Hematopoietic multipotent progenitor cell treated with erythropoietin and hydrocortisone succinate and interleukin-3 and kit ligand, for 15 days (in vitro differentiated cells): Measurements from ENCODE around the gene WT1.

Experiments
- DNase-seq: peaks from one replicate; pipeline ENCODE4 v3.0.0-alpha.2; 2015; ENCODE audit warnings: low spot score

Gene WT1

GRCh38 chr11:32421992-32422391, 13.3 kb downstream of the WT1 start:
- DNase-seq = no peak

GRCh38 chr11:32420937-32421901, 14.1 kb downstream of the WT1 start:
- peak; percentile 25 for DNase-seq

DNA sequence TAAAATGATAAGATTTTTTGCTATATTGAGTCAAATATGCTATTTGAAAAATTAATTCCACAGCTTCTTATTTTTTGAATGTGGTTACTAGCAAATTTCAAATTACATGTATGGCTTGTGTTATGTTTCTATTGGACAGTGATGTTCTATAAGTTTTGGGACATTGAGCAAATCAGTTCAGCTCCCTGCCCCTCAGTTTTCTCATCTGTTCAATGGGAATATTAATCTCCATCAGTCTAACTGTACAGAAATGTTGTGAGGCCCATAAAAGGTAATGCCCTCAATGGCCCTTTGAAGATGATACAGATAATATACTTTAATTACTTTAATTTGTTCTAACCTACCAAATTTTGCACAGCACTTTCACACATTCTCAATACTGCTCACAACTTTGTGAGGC, 15.2 kb downstream of the WT1 start:
- no peak for DNase-seq

GRCh38 chr11:32418836-32419235, 16.5 kb downstream of the WT1 start:
- DNase-seq = no peak

DNA sequence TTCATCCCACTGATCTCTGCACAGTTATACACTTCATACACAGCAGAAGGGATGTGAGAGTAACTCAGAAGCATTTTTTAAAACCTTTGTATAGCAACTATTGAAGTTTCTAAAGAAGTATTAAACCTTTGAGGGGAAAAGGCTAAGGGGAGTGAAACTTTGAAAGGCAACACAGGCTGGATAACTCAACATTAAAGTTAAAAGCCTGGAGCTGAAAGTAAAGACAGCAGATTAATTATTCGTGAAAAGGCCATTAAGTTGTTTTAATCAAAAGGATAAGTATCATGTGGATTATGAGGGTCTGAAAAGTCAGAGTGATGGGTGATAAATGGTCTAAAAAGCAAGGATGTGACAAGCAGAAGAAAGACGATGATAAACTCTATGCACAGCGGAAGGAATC, 17.5 kb downstream of the WT1 start:
- DNase-seq = no peak

- DNase-seq = no peak
Observed at GRCh38 chr11:32416301-32416700, 19.0 kb downstream of the WT1 start.

- DNase-seq = no peak
Observed at GRCh38 chr11:32414925-32415324, 20.4 kb downstream of the WT1 start.

- DNase-seq = no peak
Observed at GRCh38 chr11:32411942-32412615, 23.3 kb downstream of the WT1 start.

DNA sequence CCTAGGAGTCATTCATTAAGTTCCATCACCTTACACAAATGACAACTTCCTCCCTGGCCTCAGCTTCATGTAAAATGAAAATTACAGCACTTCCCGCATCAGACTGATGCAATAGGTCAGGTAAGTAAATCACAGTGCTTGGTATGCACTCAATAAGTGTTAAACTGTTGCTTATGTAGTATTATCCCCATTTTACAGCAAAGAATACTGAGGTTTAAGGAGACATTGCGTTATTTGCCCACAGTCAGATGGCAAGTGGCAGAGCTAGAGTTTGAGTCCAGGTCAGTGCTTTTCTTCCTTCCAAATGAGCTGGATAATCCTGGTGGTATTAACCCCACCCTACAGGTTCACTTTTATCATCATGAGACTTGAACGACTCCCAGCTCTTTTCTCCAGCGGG, 29.7 kb downstream of the WT1 start:
- DNase-seq = no peak

GRCh38 chr11:32402836-32403235, 32.5 kb downstream of the WT1 start:
- DNase-seq = no peak

- no peak for DNase-seq
Observed at GRCh38 chr11:32400670-32401369, 34.5 kb downstream of the WT1 start.

DNA sequence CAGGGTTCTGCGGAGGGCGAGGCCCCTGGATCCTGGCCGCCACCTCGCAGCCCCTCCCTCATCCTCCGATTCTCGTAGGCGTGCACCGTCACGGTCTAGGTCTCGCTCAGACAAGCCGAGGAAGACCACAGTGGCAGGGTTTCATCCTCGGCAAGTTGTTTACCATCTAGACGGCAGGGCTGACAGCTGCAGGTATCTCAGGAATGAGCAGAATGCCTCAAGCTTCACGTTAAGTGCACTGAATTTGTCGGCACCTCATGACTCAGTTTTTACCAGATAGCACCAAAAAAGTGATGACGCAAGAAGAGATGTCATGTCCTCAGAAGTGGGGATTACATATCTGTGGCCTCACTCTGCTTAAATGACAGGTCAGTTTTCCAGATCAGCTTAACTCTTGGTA, 35.1 kb downstream of the WT1 start:
- no peak for DNase-seq

GRCh38 chr11:32396991-32397390, 38.3 kb downstream of the WT1 start:
- no peak for DNase-seq

GRCh38 chr11:32396331-32396730, 39.0 kb downstream of the WT1 start:
- no peak for DNase-seq

DNA sequence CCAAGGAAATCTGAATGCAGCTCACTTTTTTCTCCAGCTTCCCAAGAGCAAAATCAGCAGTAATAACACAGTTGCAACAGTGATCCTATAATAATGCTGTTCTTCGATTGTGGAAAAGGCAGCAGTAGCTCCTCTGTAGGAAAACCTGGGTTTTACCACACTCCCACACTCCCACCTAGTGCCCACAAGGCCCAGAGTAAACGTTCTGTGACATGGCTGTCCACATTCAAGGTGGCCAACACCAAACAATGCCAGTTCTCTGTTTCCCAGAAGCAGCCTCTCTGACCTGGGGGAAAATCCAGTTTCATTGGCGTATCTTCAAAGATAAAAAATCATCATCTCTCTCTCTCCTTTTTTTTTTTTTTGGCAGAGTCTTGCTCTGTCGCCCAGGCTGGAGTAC, 40.2 kb downstream of the WT1 start:
- DNase-seq = no peak

DNA sequence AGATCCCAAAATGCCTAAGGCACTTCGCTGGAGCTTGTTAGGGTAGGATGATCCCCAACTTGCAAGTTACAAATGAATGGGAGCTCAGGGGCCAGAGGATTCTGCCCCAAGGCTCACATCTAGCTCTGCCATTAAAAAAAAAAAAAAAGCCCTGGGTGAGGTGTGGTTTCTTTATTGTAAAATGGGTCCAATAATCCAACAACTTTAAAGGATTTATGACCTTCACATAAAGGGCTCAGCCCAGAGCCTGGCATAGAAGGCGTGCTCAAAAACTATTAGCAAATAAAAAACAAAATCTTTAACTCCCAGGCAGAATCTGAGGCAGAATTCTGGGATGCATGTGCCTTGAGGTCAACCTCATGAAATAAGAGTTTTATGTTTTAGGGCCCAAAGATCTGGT, 42.5 kb downstream of the WT1 start:
- no peak for DNase-seq

GRCh38 chr11:32391956-32392553, 43.3 kb downstream of the WT1 start:
- no peak for DNase-seq

GRCh38 chr11:32391479-32391878, 43.9 kb downstream of the WT1 start:
- no peak for DNase-seq

- no peak for DNase-seq
Observed at GRCh38 chr11:32390712-32391111, 44.6 kb downstream of the WT1 start.

GRCh38 chr11:32388871-32389770, 46.2 kb downstream of the WT1 start:
- no peak for DNase-seq

- DNase-seq = no peak
Observed at GRCh38 chr11:32388365-32388764, 47.0 kb downstream of the WT1 start.
